H1 (cell line): ENCODE measurements around the gene NOTCH2. TPM values are rescaled to one million over a fixed set of nuclear protein-coding genes. Genes with fewer than 3 reads are reported as not detected.

Experiments used
- ASH2L ChIP-seq: fragments of 200-600, 300-600 bp; sonication (generic); IDR thresholded peaks from one replicate; pipeline ENCODE4 v1.7.1; 2017; ENCODE audit warnings: low read length
- BACH1 ChIP-seq: IDR thresholded peaks from 2 replicates; pipeline ENCODE4 v1.6.1; 2012; ENCODE audit warnings: low read length, improper control_type of control experiment
- RFX5 ChIP-seq: IDR thresholded peaks from 2 replicates; pipeline ENCODE4 v1.6.1; 2011; ENCODE audit warnings: low read depth, low read length, improper control_type of control experiment, borderline replicate concordance
- SIN3A ChIP-seq, 2 experiments: IDR thresholded peaks in 1 of 2; conservative IDR thresholded peaks in 1 of 2; 2 replicates each; pipeline ENCODE4 v1.6.1; 2011 to 2012; ENCODE audit warnings: low read length in 2 of 2, improper control_type of control experiment in 1 of 2, low read depth in 1 of 2, mild to moderate bottlenecking in 1 of 2
- SP1 ChIP-seq: IDR thresholded peaks from 2 replicates; pipeline ENCODE4 v1.6.1; 2011; ENCODE audit warnings: low read depth, low read length
- polyA plus RNA-seq, 7 experiments: library from polyadenylated mRNA; depleted of rRNA in 3 of 7; stranded (reverse) in 5 of 7; unstranded in 2 of 7; fragments of >200 nt in 5 of 7; fragments of 200-250 nt in 2 of 7; gene quantifications; 1 replicate in 5 of 7; 2 replicates in 1 of 7; 4 replicates in 1 of 7; pipeline versions ENCODE4 v1.2.1 to v1.2.3, GENCODE V29; 2011 to 2013; ENCODE audit warnings: missing spikeins in 2 of 7, mixed read lengths in 2 of 7
- total RNA-seq: library from RNA; stranded (reverse); fragmentation: NEBNext Ultra II Directional; extraction: Animal tissue kit (Norgen Biotek cat#: 25700); gene quantifications from 2 replicates; pipeline ENCODE4 v1.2.1, GENCODE V29; 2021
- TF ChIP-seq, protein P1 (sequence below): IDR thresholded peaks from 2 replicates; pipeline ENCODE4 v1.6.1; 2012; ENCODE audit warnings: inconsistent platforms

NOTCH2 gene
- total and polyA plus RNA-seq, 2 of the 8 experiments (the other 6 are each of a cell fraction or from before 2014, with no cell fraction given) = 17.7 to 63.0 TPM

- TF ChIP-seq, protein P1, sequence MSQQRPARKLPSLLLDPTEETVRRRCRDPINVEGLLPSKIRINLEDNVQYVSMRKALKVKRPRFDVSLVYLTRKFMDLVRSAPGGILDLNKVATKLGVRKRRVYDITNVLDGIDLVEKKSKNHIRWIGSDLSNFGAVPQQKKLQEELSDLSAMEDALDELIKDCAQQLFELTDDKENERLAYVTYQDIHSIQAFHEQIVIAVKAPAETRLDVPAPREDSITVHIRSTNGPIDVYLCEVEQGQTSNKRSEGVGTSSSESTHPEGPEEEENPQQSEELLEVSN = no peak
- TF ChIP-seq SIN3A (conservative IDR thresholded peaks at IDR 0.05 in 1 of 2, IDR thresholded peaks at IDR 0.05 in 1 of 2; ENCODE audit: low read depth in 1 of 2, low read length in 2 of 2) = no peak
- TF ChIP-seq ASH2L = no peak
- TF ChIP-seq BACH1 = no peak
- no peak for TF ChIP-seq SP1
- TF ChIP-seq RFX5 = no peak
- TF ChIP-seq, all 59 proteins: peak for 0
Observed at GRCh38 chr1:119884711-119885110, 184.8 kb downstream of the NOTCH2 start (continued).
